HepG2 (cell line): ENCODE measurements around the gene TFDP1. TPM values are rescaled to one million over a fixed set of nuclear protein-coding genes. Genes with fewer than 3 reads are reported as not detected.

Source experiments
- ATAC-seq: fragments of 200-7000 bp; cut with Tn5 transposase; 3 replicates; pipeline ENCODE4 v1.9.1; 2020; ENCODE audit warnings: mild to moderate bottlenecking, moderate library complexity
- BruUV-seq: library from RNA; stranded (reverse); fragments of 400-500 nt; replicated peaks from 2 replicates; lab custom pipeline; 2021; lab: Mats Ljungman, UMichigan
- CTCF ChIA-PET: fragments of 300-600 bp; formaldehyde crosslinking; extraction: SDS; loops from one replicate; lab custom pipeline; 2021; ENCODE audit warnings: low total read pairs, inconsistent platforms, low intra/inter-chr PET ratio; lab: Yijun Ruan, JAX
- POLR2A ChIA-PET: fragments of 350-600 bp; sonication (Branson Sonifier 250); formaldehyde crosslinking; loops from one replicate; lab custom pipeline; 2020; ENCODE audit warnings: antibody characterized with exemption, inconsistent platforms; lab: Yijun Ruan, JAX
- DNase-seq: peaks from one replicate; pipeline ENCODE4 v3.0.0-alpha.2; 2015; ENCODE audit warnings: low spot score
- FAIRE-seq: peaks from 3 replicates; lab custom pipeline; 2011; peaks lifted over from hg19 to GRCh38; lab: Jason Lieb, UNC
- H2AFZ ChIP-seq: one replicate; pipeline ENCODE4 v1.6.1; 2011; ENCODE audit warnings: low read length, inconsistent platforms
- H3K27ac ChIP-seq: fragments of 300-600 bp; 3 replicates; pipeline ENCODE4 v1.8.0; 2011; ENCODE audit warnings: mixed run types, mild to moderate bottlenecking, mixed read lengths, low read length, inconsistent platforms; ENCODE audit not compliant: insufficient read depth; ENCODE audit errors: extremely low read length
- H3K27me3 ChIP-seq, 2 experiments: fragments of 200-600 bp in 1 of 2; 2 replicates in 1 of 2; 3 replicates in 1 of 2; pipeline versions ENCODE4 v1.6.0 to v1.8.0; 2011; ENCODE audit warnings: low read length in 2 of 2, mild to moderate bottlenecking in 2 of 2, moderate library complexity in 2 of 2, inconsistent platforms in 1 of 2; ENCODE audit not compliant: insufficient read depth in 2 of 2, control insufficient read depth in 1 of 2
- H3K36me3 ChIP-seq, 2 experiments: fragments of 200-600 bp in 1 of 2; replicated peaks in 1 of 2; 2 replicates in 1 of 2; 3 replicates in 1 of 2; pipeline versions ENCODE4 v1.5.1 to v1.8.0; 2011; ENCODE audit warnings: low read length in 2 of 2, inconsistent platforms in 1 of 2; ENCODE audit not compliant: insufficient read depth in 2 of 2, control insufficient read depth in 1 of 2
- H3K4me1 ChIP-seq: 2 replicates; pipeline ENCODE4 v1.5.1; 2012; ENCODE audit warnings: low read length, inconsistent platforms; ENCODE audit not compliant: insufficient read depth
- H3K4me2 ChIP-seq: 2 replicates; pipeline ENCODE4 v1.6.0; 2011; ENCODE audit warnings: low read depth, low read length, inconsistent platforms
- H3K4me3 ChIP-seq, 3 experiments: fragments of 200-600 bp in 1 of 3; sonication (generic), shearing (Covaris generic) in 1 of 3; replicated peaks in 1 of 3; 2 replicates each; pipeline ENCODE4 v1.5.1; 2011 to 2016; ENCODE audit warnings: low read length in 3 of 3, inconsistent platforms in 2 of 3, low read depth in 2 of 3, mild to moderate bottlenecking in 2 of 3, control low read depth in 1 of 3, mixed read lengths in 1 of 3; ENCODE audit not compliant: insufficient read depth in 1 of 3
- H3K79me2 ChIP-seq: one replicate; pipeline ENCODE4 v1.6.1; 2011; ENCODE audit warnings: low read length, inconsistent platforms; ENCODE audit not compliant: insufficient read depth
- H3K9ac ChIP-seq: 2 replicates; pipeline ENCODE4 v1.6.0; 2011; ENCODE audit warnings: mild to moderate bottlenecking, low read depth, low read length, inconsistent platforms; ENCODE audit not compliant: insufficient read depth
- H3K9me3 ChIP-seq: 2 replicates; pipeline ENCODE4 v1.5.1; 2012; ENCODE audit warnings: mild to moderate bottlenecking, low read length
- H4K20me1 ChIP-seq: 2 replicates; pipeline ENCODE4 v1.6.0; 2011; ENCODE audit warnings: inconsistent platforms, mild to moderate bottlenecking, low read length, moderate library complexity; ENCODE audit not compliant: insufficient read depth
- ASH2L ChIP-seq: fragments of 300-600, 200-600 bp; sonication (generic); IDR thresholded peaks from 2 replicates; pipeline ENCODE4 v1.7.0; 2017; ENCODE audit warnings: low read depth, mild to moderate bottlenecking, moderate library complexity, mixed read lengths, low read length; ENCODE audit not compliant: insufficient read length
- CREM ChIP-seq, 2 experiments: sonication (generic) in 1 of 2; formaldehyde crosslinking in 1 of 2; IDR thresholded peaks; 2 replicates each; pipeline versions ENCODE4 v1.4.0 to v1.6.1; 2016 to 2020; ENCODE audit warnings: antibody characterized with exemption in 1 of 2, mild to moderate bottlenecking in 1 of 2, missing genetic modification reagents in 1 of 2
- ELK4 ChIP-seq: sonication (generic); formaldehyde crosslinking; IDR thresholded peaks from 2 replicates; pipeline ENCODE4 v1.9.0; 2021; ENCODE audit warnings: missing genetic modification reagents, borderline replicate concordance
- RBM22 ChIP-seq: fragments of 200-400 bp; formaldehyde crosslinking; optimal IDR thresholded peaks from 2 replicates; pipeline ENCODE3; 2017; ENCODE audit warnings: mild to moderate bottlenecking, low read length, moderate library complexity
- WGBS: methylation state at CpG from one replicate; pipeline ENCODE4 v1.1.6; 2017; ENCODE audit warnings: low lambda C conversion rate; 5-methylcytosine and 5-hydroxymethylcytosine counted together
- in situ Hi-C: cut with HindIII; loops from 2 replicates; pipeline ENCODE4 v1.10.0; 2017; ENCODE audit warnings: low pct_unique_long_range_greater_than_20kb; ENCODE audit not compliant: extremely low pct_ligation_motif_present
- intact Hi-C: fragments of 100-400 bp; cut with micrococcal nuclease; formaldehyde crosslinking; loops from one replicate; pipeline ENCODE4 v1.10.0; 2022; ENCODE audit not compliant: unreplicated experiment
- polyA plus RNA-seq, 8 experiments: library from polyadenylated mRNA; depleted of rRNA in 3 of 8; stranded (reverse) in 7 of 8; unstranded in 1 of 8; fragments of >200 nt; fragmentation: Illumina TruSeq in 4 of 8; extraction: Trizol in 4 of 8; gene quantifications; 2 replicates each; pipeline versions ENCODE4 v1.2.1 to v1.2.3, GENCODE V29; 2011 to 2016; ENCODE audit warnings: low read depth in 4 of 8, missing spikeins in 1 of 8, mixed read lengths in 1 of 8; ENCODE audit not compliant: insufficient read depth in 1 of 8
- total RNA-seq, 5 experiments: library from RNA; depleted of rRNA; stranded (reverse); fragments of >200 nt; fragmentation: Illumina TruSeq; extraction: Trizol; gene quantifications; 2 replicates each; pipeline ENCODE4 v1.2.3, GENCODE V29; 2016; ENCODE audit warnings: low read depth in 1 of 5

Gene TFDP1
- total and polyA plus RNA-seq, 2 of the 13 experiments (the other 11 are each of a cell fraction or from before 2014, with no cell fraction given), result 38.0 to 84.2 TPM

- Histone ChIP-seq H3K9ac (no peak overlapping the region), H3K36me3 (peaks cover 5 to 24% of the 10 kb centered on the region in 2 experiments; a peak in 4 of 5 replicates), H3K4me1 (no peaks in the 10 kb centered on the region), H2AFZ (no peak overlapping the region), H3K9me3 (no peaks in the 10 kb centered on the region), H3K79me2 (no peaks in the 10 kb centered on the region), H3K27ac (no peak overlapping the region), H3K4me3 (no peak overlapping the region), H3K27me3 (no peaks in the 10 kb centered on the region), H4K20me1 (no peaks in the 10 kb centered on the region), H3K4me2 (no peak overlapping the region)
- TSS peak; percentile 20 for BruUV-seq
- TF ChIP-seq ELK4 (CRISPR knock-in tag) (no peak), RBM22 (peak; percentile 29)
- intact Hi-C loops, result no loop called here
- in situ Hi-C loops, result no loop called here
- ChIA-PET CTCF (no interaction called here), POLR2A (no interaction called here)
- FAIRE-seq (no peak), DNase-seq (no peak), ATAC-seq (no peak)
- WGBS, result 94% methylated on average over 5 of the region's 5 CpGs
These were observed 59.0 kb downstream of the TFDP1 start for GRCh38 chr13:113643593-113643992.

DNA sequence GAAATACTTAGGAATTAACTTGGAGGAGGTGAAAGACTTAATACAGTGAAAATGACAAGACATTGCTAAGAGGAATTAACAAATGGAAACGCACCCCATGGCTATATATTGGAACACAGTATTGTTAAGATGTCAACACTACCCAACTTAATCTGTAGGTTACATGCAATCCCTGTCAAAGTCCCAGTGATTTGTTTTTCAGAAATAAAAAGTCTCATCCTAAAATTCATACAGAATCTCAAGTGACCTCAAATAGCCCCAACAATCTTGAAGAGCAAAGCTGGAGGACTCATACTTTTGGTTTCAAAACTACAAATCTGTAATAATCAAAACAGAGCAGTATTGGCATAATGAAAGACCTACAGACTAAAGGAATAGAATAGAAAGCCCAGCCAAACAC is 60.2 kb downstream of the TFDP1 start:
- in situ Hi-C loops, result no loop called here
- FAIRE-seq, result no peak

More for the DNA sequence above, 60.2 kb downstream of the TFDP1 start:
- Histone ChIP-seq H3K79me2 (no peaks in the 10 kb centered on the region), H3K4me2 (no peak overlapping the region), H3K4me1 (no peaks in the 10 kb centered on the region), H4K20me1 (no peaks in the 10 kb centered on the region), H3K4me3 (no peak overlapping the region), H2AFZ (no peak overlapping the region), H3K9ac (no peak overlapping the region), H3K27ac (no peak overlapping the region), H3K9me3 (no peaks in the 10 kb centered on the region), H3K36me3 (peaks cover 3 to 15% of the 10 kb centered on the region in 2 experiments; a peak in 3 of 5 replicates), H3K27me3 (no peaks in the 10 kb centered on the region)
- CTCF ChIA-PET, result no interaction called here
- ATAC-seq, result no peak
- intact Hi-C loops, result no loop called here
- no TSS peak for BruUV-seq
- POLR2A ChIA-PET, result no interaction called here
- no peak for TF ChIP-seq CREM (IDR thresholded peaks at IDR 0.05)
- no peak for TF ChIP-seq CREM (CRISPR knock-in tag; IDR thresholded peaks at IDR 0.05)
- TF ChIP-seq ASH2L, result no peak
- DNase-seq, result no peak
- 93% methylated on average over 1 of the region's 1 CpG for WGBS
